ENCODE measurements around the gene TRIM15.
A peak's percentile ranks its signal among the peaks of the same experiment; 100 is the strongest.
"Not testable (repeated sequence)": the region's sequence is repeated elsewhere in the genome, so short reads cannot be mapped to it uniquely, and the experiment has no call there.

The TRIM15 gene

DNA sequence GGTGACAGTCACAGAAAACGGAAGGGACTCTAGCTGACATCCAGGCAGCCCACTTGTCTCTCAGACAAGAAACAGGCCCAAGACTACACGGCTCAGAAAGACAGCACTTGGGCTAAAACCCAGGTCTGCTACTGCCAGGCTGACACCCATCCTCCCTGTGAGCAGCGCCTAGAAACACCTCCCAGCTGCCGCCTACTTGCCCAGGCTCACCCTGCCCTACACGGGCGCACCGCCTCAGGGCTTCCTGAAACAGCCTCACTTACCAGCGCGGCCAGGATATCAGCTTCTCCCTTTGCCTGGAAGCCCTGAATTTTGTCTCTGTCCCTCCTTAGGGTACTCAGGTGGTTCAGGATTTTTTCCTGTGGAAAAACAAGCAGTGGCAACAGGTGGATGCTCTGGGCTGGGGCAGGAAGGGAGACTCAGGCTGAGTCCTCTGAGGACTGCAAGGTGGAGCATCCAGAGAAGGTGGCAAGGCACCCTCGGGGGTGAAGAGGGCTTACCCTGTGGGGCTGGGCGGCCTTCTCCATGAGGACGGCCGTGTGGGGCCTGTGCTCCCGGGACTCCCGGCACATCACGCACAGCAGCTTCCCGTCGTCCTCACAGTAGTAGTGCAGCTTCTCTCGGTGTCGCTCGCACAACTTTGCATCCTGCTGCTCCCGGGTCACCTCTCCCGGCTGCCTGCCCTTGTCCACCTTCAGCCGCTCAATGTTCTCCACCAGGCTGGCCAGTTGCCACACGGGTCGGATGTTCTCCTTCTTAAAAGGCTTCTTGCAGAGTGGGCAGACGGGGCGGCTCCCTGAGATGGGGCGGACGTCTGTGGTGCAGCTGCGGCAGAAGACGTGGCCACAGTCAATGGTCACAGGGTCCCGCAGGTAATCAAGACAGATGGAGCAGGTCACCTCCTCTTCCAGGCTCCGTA is 35.1 kb downstream of the TRIM15 start:
- DNase-seq (ENCODE audit: low read depth): no peak

DNA sequence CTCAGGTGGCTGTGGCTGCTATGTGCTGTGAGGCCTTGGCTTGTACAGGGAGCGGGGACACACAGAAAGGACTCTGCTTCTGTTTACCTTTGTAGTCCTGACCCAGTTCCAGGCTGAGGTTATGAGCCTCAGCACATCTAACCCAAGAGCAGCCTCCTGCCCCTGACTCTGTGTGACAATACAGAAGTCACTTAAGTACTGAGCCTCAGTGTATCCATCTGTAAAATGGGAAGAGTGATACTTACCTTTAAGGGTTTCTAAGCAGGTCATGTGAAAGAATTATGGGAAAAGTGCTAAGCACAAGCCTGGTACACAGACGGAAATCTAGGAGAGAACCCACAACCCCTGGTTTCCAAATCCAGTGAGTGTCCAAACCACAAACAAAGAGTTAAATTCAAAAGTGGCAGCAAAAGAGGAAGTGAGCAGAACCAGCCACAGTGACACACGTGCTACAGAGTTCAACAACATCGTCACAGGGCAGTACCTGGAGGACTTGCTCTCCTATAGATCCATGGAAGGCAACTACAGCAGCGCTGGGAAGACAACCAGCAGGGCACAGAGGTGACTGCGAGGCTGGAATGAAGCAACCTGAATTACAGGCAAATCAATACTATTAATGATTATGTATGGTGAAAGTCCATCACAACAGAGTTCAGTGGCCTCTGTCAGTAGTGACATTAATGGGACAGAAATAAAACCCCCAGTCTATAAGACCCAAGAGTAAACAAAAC is 37.4 kb downstream of the TRIM15 start:
- no peak for DNase-seq (ENCODE audit: low read depth)

DNA sequence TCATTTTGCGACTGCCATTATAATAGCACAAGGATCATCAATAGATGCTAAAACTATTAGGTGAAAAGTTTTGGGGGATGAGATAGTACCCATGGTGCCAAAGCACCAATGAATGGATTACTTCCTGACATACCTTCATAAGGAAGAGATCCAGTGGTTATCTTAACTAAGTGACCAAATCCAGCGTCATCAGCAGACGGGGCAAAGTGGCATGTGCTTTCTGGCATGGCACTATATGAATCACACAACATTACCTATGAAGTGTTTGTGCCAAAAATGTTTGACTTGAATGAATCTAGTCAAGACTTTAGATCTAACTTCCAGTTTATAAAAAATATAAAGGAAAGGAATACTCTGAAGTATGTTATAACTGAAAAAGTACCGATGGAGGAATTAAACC is 39.0 kb downstream of the TRIM15 start:
- DNase-seq (ENCODE audit: low read depth): no peak

- DNase-seq (ENCODE audit: low read depth): no peak
Measured at GRCh38 chr6:30204116-30204515, 40.8 kb downstream of the TRIM15 start.

- DNase-seq (ENCODE audit: low read depth): peak; percentile 24
Measured at GRCh38 chr6:30206152-30206551, 42.8 kb downstream of the TRIM15 start.

GRCh38 chr6:30206799-30207618 is 43.7 kb downstream of the TRIM15 start:
- DNase-seq (ENCODE audit: low read depth): peak; percentile 54

GRCh38 chr6:30207619-30208295 is 44.4 kb downstream of the TRIM15 start:
- no peak for DNase-seq (ENCODE audit: low read depth)

DNA sequence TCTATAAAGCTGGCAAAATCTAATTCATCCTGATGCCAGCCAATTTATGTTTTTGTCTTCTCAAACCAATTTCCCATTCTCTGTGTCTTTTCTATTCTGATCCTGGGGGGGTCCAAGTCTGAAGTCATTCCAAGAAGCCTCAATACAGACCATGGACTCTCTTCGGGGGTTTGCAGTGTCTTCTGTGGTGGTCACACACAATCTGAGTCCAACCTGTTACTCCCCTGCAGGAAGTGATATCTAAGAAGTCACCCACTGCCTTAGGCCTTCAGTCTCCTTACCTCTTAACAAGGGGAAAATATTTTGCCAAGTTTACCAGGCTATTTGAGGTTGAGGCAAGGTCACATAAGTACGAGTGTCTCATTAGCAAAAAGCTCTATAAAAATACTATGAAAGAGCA is 48.0 kb downstream of the TRIM15 start:
- no peak for DNase-seq (ENCODE audit: low read depth)

DNA sequence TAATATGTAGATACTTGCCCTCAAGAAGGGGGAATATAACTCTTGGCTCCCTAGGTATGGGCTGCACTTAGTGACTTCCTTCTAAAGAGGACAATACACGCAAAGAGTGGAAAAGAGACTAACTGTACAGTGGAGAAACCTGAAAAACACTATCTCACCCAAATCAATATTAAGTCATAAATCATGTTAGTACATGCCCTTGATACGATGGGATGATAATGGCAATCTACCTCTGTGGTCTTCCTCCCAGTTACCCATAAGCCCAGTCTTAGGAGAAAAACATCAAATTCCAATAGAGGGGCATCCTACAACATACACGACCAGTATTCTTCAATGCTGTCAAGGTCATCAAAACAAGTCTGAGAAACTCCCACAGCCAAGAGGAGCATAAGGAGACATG is 48.6 kb downstream of the TRIM15 start:
- DNase-seq (ENCODE audit: low read depth): no peak

GRCh38 chr6:30212865-30213666 is 49.7 kb downstream of the TRIM15 start, which contains the start of gene TRIM26:
TRIM26 (minus strand) TSS chr6:30213406; CDS start chr6:30199103, 14,303 bp downstream.
- peak; percentile 93 for DNase-seq (ENCODE audit: low read depth)

- peak; percentile 11 for DNase-seq (ENCODE audit: low read depth)
Measured at GRCh38 chr6:30213667-30213956, 50.3 kb downstream of the TRIM15 start.

DNA sequence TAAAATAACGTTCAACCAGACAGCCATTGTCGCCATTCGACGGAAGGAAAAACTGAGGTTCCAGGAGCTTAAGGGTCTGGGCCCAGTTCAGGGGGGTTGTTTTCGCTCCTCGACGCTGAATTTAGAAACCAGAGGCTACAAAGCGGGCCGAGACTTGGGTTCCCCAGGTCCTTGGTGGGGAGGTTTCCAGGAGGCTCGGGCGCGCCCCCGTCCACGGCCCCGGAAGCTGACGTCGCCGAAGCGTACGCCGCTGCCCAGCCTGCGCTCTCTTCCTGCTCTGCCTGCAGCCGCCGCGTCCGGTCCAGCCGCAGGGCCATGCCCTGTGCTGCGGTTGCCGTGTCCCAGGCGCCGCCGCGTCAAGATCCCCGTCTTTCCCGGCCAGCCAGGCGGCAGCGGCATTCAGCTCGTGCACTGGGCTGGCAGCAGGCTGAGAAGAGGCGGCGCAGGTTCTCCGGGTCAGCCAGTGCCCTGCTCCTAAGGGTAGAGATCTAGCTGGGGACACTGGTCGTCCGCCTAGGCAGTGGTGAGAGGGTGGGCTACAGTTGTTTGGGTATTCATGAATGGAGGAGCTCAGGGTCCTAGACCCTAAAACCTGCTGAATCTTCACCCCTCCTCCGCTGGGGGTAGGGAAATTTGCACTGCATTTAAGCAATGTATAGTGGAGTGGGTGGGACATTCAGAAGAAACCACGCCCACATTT is 50.8 kb downstream of the TRIM15 start:
- peak; percentile 56 for DNase-seq (ENCODE audit: low read depth)

DNA sequence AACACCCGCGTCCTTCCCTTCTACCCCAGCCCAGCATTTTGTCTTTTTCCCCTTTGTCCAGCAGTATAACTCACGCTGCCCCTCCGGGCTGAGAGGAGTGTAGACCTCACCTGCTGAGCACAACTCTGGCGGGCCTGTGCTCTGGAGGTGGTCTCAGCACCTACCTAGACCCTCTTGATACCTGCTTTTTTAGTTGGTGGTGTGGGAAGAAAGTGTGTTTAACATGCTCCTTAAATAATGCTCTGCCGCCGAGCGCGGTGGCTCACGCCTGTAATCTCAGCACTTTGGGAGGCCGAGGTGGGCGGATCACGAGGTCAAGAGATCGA is 51.3 kb downstream of the TRIM15 start:
- no peak for DNase-seq (ENCODE audit: low read depth)

DNA sequence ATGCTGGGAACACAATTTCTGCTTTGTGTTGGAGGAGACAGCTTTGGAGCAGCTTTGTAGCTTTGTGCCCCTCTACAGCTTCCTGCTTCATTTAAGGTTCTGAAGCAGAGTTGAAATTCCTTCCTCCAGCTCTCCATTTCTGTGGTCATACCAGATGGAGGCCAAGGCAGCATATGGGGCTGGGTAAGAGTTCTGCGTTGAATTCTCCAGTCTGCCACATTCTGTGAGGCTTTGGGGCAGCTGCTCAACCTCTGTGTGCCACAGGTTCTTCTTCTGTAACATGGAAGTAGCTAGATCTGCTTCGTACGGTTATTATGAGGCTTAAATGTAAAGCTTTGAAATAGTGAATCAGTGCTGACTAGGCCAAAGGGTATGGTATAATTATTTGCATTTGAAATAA is 52.8 kb downstream of the TRIM15 start:
- DNase-seq (ENCODE audit: low read depth): no peak

DNA sequence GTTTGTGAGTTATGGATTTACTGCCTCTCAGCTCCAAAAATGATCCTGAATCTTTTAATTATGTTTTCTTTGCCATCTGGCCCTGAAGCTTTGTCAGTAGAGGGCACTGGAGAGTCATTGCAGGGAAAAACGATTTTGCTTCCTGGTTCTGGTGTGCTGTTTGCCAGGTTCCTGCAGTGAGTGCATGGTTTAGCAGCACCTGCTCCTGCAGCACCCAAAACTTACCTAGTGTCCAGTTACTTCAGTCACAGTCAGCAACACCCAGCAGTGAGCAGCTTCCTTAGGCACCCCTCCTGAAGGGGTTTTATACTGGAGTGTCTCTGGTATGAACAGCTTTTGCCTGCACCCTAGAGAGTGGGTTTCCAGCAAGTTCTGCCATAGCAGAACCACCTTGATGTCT is 55.9 kb downstream of the TRIM15 start:
- peak; percentile 48 for DNase-seq (ENCODE audit: low read depth)

DNA sequence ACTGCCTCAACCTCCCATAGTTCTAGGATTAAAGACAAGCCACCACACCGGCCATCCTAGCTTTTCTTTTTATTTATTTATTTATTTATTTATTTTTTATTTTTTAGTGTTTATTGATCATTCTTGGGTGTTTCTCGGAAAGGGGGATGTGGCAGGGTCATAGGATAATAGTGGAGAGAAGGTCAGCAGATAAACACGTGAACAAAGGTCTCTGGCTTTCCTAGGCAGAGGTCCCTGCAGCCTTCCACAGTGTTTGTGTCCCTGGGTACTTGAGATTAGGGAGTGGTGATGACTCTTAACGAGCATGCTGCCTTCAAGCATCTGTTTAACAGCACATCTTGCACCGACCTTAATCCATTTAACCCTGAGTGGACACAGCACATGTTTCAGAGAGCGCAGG is 58.0 kb downstream of the TRIM15 start:
- DNase-seq (ENCODE audit: low read depth): not testable (repeated sequence)

GRCh38 chr6:30221956-30222355 is 58.6 kb downstream of the TRIM15 start:
- not testable (repeated sequence) for DNase-seq (ENCODE audit: low read depth)
